HG03025 (cell line): ENCODE measurements around the gene ASTN1.

Source experiments
- ATAC-seq: cut with Tn5 transposase; IDR thresholded peaks from one replicate; pipeline ENCODE4 v1.9.1; 2021; ENCODE audit warnings: mild to moderate bottlenecking, moderate library complexity; ENCODE audit not compliant: unreplicated experiment, low FRiP score

ASTN1 gene

GRCh38 chr1:176938375-176938774, 226.1 kb downstream of the ASTN1 start:
- peak; percentile 47 for ATAC-seq

- no peak for ATAC-seq
Observed at GRCh38 chr1:176934370-176934769, 230.1 kb downstream of the ASTN1 start.

GRCh38 chr1:176932114-176933104, 232.1 kb downstream of the ASTN1 start:
- ATAC-seq = no peak

- ATAC-seq = no peak
Observed at GRCh38 chr1:176931526-176931925, 233.0 kb downstream of the ASTN1 start.

- ATAC-seq = no peak
Observed at GRCh38 chr1:176926330-176927086, 238.0 kb downstream of the ASTN1 start.

- ATAC-seq = no peak
Observed at GRCh38 chr1:176925223-176925622, 239.3 kb downstream of the ASTN1 start.

GRCh38 chr1:176923283-176923682, 241.2 kb downstream of the ASTN1 start:
- no peak for ATAC-seq

- ATAC-seq = no peak
Observed at GRCh38 chr1:176919386-176920378, 244.8 kb downstream of the ASTN1 start.

GRCh38 chr1:176905648-176906047, 258.9 kb downstream of the ASTN1 start:
- no peak for ATAC-seq

GRCh38 chr1:176904057-176904751, 260.3 kb downstream of the ASTN1 start:
- ATAC-seq = no peak

- ATAC-seq = no peak
Observed at GRCh38 chr1:176903474-176903873, 261.0 kb downstream of the ASTN1 start.

- no peak for ATAC-seq
Observed at GRCh38 chr1:176899321-176899720, 265.2 kb downstream of the ASTN1 start.

- ATAC-seq = no peak
Observed at GRCh38 chr1:176897350-176898236, 266.9 kb downstream of the ASTN1 start.

GRCh38 chr1:176896216-176896615, 268.3 kb downstream of the ASTN1 start:
- ATAC-seq = no peak

GRCh38 chr1:176894450-176894849, 270.1 kb downstream of the ASTN1 start:
- ATAC-seq = no peak

GRCh38 chr1:176893625-176894352, 270.7 kb downstream of the ASTN1 start:
- no peak for ATAC-seq

- ATAC-seq = no peak
Observed at GRCh38 chr1:176888471-176889032, 276.0 kb downstream of the ASTN1 start.

- no peak for ATAC-seq
Observed at GRCh38 chr1:176885751-176886150, 278.8 kb downstream of the ASTN1 start.
